GM13976 (cell line): ENCODE results near the gene ADH1A.
"Not testable (repeated sequence)": the region's sequence is repeated elsewhere in the genome, so short reads cannot be mapped to it uniquely, and the experiment has no call there.

Experiments used
- DNase-seq: peaks from one replicate; pipeline ENCODE4 v3.0.0; 2012; ENCODE audit warnings: low spot score
- CTCF ChIP-seq: IDR thresholded peaks from 2 replicates; pipeline ENCODE4 v1.5.1; 2012; ENCODE audit warnings: borderline replicate concordance, mild to moderate bottlenecking; ENCODE audit not compliant: insufficient read depth; ENCODE audit errors: extremely low read depth, missing control alignments, control extremely low read depth
- in situ Hi-C: fragments of 300-500 bp; cut with MboI; formaldehyde crosslinking; loops from one replicate; pipeline ENCODE4 v1.12.0; 2022; ENCODE audit warnings: low sequenced_read_pairs, mixed read lengths, inconsistent platforms; ENCODE audit not compliant: unreplicated experiment

ADH1A gene

DNA sequence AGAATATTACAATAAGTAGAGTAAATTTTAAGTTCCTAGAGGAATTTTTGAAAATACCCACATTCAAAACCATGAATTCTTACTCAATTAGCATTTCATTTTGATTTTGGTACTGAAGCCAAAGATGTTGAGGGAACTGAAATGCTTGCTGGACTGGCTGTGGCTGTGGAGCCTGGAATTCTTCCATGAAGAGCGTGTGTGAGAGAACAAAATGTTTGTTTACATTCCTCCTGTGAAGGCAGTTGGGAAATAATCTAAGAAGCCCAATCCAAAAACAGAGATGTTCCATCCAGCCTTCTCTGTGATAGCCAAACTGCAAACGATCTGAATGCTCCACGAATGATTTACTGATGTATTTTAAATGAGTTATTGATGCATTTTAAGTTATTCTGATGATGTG is 34.2 kb upstream of the ADH1A start:
- in situ Hi-C loops, result no loop called here
- no peak for DNase-seq
- TF ChIP-seq CTCF, result no peak

DNA sequence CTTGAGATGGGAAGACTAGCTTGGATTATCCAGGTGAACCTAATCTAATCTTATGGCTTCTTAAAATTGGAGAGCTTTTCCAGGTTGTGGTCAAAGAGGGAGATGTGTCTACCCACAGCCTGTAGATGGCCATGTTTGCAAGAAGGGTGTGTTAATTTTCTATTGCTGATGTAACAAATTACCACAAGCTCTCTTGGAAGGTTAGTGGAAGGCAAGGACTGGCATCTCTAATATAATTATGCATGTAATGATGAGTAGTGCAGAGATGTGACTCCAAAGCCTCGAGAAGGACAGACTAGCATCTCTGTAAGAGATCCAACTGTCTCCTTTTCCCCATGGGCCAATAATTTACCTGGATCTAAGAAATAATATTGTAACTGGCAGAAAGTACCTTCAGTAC is 33.6 kb upstream of the ADH1A start:
- DNase-seq, result no peak
- in situ Hi-C loops, result no loop called here
- no peak for TF ChIP-seq CTCF

DNA sequence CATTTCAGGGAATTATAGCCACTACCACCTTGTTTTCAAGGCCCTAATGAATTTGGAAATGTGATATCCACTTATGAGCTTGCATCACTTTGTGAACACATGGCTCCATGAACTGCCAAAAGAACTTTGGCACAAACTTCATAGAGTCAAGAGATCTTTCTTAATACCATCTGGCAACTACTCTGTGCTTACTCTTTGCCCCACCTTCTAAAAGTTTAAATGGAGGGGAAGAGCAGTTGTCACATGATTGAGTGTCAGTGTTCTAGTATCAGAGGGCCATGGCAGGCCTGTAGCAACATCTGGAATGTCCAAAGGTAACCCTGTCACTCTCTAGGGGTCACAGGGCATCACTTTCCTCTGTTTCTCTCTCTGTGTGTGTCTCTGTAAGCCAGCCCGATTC is 33.0 kb upstream of the ADH1A start:
- no peak for DNase-seq
- in situ Hi-C loops, result no loop called here
- TF ChIP-seq CTCF, result no peak

DNA sequence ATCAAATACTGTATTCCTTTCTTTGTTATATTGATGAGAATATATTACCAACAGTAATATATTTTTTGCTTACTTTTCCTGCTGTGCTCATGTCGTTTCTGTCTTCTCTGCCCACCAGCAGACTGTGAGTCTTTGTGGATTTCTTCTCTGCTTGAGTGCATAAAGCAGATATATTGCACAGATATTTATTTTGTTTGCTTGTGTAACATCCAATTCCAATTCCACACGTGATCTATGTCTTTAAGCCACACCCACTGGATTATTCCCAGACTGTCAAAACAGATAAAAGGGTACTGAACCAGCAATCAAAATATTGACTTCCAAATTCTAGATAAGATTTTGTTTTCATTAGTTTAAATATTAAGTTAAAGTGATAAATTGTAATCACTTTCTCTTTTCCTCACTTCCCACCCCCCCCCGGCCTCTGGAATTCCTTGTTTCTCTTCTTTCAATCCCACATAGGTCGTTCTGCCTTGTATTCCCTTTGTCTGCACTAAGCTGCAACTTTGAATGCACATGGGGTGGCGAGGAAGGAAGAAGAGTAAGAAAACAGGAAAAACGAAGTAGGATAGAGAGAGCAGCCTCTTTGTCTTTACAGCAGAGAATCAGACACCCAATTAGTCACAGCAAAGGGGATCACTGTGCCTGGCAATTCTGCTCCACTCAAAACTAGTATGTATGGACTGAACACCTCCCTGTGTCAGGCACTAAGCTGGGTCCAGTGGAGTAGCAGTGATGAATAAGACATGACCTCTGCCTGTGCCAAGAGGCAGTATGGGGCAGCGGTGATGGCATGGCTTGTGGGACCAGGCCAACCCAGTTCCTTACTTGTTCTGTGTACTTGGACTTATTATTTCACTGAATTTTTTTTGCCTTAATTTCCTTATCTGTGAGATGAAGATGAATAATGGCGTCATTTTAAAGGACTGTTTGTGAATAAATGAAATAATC is 30.7 kb upstream of the ADH1A start, which contains the start of gene ADH1B:
Gene ADH1B (minus strand): TSS at position 161 of the 951 bp plus-strand sequence. CDS start 70 bp downstream, at position 91.
- DNase-seq, result no peak
- in situ Hi-C loops, result no loop called here
- no peak for TF ChIP-seq CTCF

DNA sequence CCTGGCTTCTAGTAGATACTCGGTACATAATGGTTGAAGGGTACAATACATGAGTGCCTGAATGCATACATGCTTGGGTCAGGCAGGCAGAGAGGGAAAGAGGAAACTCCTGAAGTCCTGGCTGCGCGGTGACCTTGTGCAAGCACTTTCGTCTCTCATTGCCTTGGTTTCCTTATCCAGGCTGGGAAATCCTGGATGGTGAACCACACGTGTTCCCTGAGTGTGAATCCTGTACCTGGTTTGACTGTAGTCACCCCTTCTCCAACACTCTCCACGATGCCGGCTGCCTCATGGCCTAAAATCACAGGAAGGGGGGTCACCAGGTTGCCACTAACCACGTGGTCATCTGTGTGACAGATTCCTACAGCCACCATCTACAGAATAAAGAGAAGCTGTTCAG is 27.0 kb upstream of the ADH1A start:
- DNase-seq, in situ Hi-C loops: not testable (repeated sequence)

- DNase-seq, result no peak
- TF ChIP-seq CTCF, result no peak
- in situ Hi-C loops, result no loop called here
Measured at GRCh38 chr4:99317354-99317753, 26.6 kb upstream of the ADH1A start.

DNA sequence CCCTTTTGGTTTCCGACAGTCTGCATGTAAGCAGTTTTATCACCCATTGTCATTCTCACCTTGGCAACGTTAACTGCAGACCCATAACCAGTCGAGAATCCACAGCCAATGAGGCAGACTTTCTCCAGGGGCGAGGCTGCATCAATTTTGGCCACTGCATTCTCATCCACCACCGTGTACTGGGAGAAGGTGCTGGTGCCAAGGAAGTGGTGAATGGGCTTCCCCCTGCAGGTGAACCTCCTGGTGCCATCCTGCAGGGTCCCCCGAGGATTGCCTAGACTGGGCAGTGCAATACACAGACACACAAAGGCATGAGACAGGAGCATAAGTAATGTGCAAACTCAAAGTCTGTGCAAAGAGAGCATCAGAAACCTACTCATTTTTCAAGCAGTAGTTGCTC is 25.1 kb upstream of the ADH1A start:
- DNase-seq, result no peak
- TF ChIP-seq CTCF, result no peak
- in situ Hi-C loops, result no loop called here
